ENCODE data around the gene YWHAG.

DNA sequence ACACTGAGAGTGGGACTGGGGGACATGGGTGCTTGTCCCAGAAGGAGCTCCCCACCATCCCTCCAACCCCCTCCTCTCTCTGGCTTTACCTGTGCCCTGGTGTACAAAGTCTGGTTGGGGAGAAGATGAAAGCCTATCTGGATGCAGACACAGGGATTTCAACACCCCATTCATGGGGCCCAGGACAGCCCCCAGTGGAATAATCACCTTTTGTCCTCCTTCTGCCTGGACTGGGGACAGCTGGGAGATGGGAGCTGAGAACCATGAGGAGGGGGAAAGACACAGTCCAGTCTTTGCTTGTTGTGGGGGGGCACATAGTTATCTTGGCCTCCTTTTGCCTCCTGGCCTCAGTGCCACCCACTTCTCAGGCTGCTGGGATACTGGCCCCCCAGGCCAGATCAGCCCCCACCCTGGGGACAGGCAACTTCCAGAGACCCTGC is 49.4 kb upstream of the YWHAG start:
- TF ChIP-seq, protein P1, sequence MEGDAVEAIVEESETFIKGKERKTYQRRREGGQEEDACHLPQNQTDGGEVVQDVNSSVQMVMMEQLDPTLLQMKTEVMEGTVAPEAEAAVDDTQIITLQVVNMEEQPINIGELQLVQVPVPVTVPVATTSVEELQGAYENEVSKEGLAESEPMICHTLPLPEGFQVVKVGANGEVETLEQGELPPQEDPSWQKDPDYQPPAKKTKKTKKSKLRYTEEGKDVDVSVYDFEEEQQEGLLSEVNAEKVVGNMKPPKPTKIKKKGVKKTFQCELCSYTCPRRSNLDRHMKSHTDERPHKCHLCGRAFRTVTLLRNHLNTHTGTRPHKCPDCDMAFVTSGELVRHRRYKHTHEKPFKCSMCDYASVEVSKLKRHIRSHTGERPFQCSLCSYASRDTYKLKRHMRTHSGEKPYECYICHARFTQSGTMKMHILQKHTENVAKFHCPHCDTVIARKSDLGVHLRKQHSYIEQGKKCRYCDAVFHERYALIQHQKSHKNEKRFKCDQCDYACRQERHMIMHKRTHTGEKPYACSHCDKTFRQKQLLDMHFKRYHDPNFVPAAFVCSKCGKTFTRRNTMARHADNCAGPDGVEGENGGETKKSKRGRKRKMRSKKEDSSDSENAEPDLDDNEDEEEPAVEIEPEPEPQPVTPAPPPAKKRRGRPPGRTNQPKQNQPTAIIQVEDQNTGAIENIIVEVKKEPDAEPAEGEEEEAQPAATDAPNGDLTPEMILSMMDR (IDR thresholded peaks at IDR 0.05), result no peak
- no peak for TF ChIP-seq POLR2A (IDR thresholded peaks at IDR 0.05)
